Measurements from ENCODE around the gene CEP76.

Gene CEP76

DNA sequence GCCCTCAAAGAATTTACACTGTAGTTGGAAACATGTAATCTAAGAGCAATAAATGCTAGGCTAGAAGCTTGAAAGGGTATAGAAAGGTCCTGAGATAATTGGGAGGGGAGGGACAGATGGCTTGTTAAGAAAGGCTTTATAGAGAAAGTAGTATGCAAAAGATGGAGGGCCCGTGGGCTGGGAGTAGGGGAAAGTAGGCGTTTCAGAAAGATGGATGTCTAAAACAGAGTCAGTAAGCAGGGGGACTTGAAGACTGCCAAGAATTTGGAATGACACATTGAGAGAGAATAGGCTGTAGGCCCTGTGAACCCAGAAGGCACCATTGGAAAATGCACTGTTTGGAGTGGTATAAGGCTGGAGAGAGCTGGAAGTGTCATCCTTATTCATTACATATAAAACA is 1.1 kb upstream of the CEP76 start:
- no peak for DNase-seq (ENCODE audit: low read depth)

DNA sequence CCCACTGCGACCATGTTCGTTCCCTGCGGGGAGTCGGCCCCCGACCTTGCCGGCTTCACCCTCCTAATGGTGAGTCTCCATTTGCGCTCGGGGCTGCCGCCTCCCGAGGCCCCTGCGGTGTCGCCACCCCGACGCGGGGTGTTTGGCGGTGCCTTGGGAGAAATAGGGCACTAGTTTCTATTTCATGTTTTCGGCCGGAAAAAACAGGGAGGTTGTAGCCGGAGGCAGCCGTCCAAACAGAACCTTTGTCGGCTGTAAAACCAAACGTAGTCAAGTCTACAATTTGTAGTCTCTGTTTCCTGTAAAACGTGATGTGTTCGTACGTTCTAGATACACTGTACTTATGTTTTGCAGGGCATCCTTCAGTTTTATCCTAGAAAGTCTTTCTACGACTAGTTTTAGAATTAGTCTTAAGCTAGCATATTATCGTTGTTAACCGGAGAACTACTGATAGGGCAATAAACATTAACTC is 609 bp upstream of the CEP76 start:
- no peak for DNase-seq (ENCODE audit: low read depth)

DNA sequence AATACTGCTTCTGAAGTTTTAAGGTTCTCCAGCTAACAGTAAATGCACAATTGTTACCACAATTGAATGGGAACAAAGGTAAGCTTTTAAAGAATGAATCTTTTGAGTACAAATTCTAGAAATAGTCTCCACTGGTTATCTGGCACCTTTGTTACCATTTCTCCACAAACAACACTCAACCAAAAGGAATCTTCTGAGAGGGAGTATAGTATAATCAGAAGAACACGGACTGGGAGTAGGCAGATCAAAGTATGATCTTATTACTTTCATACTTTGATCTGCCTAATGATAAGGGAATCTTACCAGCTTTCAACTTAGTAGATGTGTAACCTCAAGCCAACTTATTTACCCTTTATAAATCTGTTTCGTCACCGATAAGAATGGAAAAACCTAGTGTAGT is 1.4 kb downstream of the CEP76 start:
- DNase-seq (ENCODE audit: low read depth): no peak

DNA sequence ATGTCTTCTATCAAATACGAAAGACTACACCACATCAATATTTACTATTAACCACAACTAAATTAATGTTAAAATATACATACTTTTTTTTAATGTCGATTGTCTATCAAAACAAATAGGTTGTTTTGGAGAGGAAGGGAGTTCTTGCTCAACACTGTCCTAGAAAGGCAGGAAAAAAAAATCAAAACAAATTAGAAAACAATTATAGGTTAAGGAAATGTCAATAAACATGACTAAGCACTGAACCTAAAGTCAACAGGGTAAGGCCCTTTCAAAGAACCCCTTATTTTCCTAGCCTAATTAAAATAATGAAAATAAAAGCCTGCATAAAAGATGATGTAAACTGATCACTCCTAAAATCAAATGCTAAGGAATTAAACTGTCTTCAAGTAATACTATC is 2.8 kb downstream of the CEP76 start:
- no peak for DNase-seq (ENCODE audit: low read depth)

DNA sequence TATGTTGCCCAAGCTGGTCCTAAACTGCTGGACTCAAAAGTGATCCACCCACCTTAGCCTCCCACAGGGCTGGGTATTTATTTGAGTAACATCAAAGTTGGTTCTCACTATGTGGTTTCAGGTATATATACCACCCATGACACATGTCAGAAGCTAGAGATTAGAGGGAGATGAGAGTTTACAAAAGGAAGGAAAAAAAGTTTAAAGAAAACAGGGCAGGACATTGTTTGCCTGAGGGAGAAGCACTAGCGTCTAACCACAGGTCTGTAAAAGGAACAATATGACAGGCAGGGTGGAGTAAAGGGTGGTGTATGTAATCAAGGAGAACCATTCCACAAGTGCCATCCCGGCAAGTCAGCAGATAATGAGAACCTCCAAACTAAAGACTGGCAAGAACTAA is 8.5 kb downstream of the CEP76 start:
- DNase-seq (ENCODE audit: low read depth): no peak

DNA sequence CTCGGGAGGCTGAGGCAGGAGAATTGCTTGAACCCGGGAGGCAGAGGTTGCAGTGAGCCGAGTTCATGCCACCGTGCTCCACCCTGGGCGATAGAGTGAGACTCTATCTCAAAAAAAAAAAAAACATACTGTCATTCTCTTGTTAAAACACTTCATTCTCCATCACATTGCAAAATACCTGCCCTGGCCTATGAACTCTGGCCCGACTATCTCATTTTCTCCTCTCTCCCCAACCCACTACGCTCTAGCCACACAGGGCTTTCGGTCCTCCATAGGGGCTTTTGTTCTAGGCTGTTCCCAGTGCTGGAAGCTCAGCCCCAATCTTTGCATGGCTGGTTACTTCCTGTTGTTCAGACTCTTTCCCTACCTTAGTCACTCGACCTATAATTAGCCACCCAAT is 10.3 kb downstream of the CEP76 start:
- no peak for DNase-seq (ENCODE audit: low read depth)

DNA sequence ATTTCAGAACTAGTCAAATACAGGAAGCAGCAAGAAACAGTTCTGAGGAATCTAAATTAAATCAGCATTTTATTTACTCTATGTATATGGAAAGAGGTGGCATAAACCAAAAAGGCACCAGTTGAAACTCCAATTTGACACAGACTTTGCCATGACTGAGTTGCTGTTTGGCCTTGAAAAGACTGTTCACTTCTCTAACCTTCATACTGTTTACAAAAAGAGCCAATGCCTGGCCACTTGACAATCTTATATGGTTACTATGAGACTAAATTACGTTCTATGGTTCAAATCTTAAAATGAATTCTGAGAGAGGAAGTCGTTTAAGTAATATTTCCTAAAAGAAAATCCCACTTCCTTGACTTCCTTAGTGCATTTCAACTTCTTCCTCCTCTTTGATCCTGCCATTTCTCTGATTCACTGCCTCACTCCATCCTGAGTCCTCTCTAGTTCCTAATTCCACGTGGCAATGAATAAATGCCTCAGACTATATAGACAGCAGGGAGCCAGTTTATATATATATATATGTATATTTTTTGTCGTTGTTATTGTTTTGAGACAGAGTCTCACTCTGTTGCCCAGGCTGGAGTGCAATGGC is 13.2 kb downstream of the CEP76 start:
- no peak for DNase-seq (ENCODE audit: low read depth)

DNA sequence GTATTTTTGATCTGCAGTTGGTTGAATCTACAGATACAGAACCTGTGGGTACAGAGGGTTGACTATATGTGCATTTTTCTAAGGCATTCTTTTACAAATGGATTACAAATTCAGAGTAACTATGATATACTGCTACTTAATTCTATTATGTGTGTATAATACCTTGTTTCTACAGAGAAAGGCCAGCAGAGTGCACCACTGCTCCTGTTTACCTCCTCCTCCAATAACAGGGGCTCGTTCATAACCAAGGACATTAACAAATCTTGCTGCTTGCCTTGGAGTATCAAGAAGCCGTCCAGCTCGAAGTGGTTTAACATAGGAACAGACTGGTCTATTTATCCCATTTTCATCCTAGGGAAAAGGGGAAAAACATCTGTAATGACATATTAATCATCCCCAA is 16.4 kb downstream of the CEP76 start:
- no peak for DNase-seq (ENCODE audit: low read depth)

DNA sequence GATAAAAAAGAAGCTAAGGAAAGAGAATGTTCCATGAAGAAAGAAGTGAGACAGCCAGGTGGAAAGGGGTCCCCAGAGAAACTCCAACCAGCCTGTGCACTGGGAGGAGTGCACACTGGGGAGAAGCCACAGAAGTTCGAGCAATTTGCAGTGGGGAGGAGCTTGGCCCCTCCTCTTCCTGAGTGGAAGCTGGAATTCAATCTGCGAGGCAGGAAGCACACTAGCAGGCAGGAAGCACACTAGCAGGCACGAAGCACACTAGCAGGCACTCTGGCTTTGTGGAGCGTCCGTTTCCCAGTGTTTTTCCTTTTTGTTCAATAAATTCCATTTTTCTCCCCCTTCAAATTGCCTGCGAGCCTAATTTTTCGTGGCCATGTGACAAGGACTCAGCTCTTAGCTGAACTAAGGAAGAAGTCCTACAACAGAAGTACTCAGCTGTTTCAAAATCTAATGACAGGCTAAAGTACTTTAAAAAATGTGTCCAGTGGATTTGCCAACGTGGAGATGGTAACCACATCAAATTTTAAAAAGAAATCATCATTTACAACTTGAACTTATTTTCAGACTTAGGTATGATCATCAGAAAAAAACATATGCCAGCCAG is 23.2 kb downstream of the CEP76 start:
- no peak for DNase-seq (ENCODE audit: low read depth)

DNA sequence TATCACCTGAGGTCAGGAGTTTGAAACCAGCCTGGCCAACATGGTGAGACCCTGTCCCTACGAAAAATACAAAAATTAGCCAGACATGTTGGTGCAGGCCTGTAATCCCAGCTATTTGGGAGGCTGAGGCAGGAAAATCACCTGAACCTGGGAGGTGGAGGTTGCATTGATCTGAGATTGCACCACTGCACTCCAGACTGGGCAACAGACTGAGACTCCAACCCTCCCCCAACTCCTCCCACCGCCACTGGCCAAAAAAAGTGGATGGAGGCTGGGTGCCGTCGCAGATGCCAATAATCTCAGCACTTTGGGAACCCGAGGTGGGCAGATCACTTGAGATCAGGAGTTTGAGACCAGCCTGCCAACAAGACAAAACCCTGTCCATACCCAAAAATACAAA is 34.5 kb downstream of the CEP76 start:
- no peak for DNase-seq (ENCODE audit: low read depth)

DNA sequence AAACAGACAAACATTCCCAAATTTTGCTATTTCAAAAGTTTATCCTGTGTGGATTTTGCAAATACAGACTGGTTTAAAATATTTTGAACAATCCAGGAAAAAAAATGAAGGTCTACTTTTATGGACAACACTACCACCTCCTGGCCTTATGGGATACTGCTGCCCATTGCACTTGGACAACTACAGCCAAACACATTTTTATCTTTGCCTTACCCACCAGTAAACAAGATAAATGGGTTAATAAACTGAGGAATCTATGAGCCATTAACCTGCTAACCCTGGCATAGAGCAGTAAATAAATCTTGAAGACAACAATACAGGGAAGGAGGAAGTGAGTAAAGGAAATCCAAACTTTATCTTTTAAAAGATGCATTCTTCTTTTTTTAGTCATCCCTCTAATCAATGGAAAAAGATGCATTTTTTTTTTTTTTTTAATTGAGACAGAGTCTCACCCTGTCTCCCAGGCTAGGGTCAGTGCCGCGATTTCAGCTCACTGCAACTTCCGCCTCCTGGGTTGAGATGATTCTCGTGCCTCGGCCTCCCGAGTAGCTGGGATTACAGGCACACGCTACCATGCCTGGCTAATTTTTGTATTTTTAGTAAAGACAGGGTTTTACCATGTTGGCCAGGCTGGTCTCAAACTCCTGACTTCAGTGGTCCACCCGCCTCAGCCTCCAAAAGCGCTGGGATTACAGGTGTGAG is 42.5 kb downstream of the CEP76 start:
- no peak for DNase-seq (ENCODE audit: low read depth)

DNA sequence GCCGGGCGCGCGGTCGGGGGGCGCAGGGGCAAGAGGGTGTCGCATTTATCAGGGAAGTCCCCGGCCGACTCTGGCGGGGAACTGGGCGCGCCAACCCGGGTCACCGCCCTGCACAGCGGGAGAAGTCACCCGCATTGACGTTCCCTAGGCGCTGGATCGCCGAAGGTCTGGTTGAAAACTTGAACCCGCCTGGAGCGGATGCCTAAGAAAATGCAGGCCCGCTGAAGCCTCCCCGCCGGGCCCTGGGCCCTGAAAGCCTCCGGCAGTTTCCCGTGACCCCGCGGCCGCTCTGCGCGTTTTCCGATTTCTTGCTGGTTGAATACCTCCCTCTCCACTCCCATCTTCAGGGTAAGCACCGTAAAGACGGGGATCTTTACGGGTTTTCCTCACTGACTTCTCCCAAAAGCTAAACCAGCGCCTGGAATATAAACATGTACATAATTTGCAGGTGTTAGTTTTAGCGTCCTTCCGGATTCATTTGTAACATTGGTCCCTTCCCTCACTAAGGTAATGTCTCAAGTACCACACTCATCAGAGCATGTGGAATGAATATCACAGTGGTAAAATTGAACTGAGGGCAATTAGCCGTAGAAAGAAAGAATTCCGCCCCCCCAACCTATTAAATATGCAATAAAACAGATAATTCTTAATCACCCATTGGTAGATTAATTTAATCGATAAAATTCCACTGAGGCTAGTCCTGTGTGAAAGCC is 43.9 kb downstream of the CEP76 start:
- DNase-seq (ENCODE audit: low read depth): no peak

DNA sequence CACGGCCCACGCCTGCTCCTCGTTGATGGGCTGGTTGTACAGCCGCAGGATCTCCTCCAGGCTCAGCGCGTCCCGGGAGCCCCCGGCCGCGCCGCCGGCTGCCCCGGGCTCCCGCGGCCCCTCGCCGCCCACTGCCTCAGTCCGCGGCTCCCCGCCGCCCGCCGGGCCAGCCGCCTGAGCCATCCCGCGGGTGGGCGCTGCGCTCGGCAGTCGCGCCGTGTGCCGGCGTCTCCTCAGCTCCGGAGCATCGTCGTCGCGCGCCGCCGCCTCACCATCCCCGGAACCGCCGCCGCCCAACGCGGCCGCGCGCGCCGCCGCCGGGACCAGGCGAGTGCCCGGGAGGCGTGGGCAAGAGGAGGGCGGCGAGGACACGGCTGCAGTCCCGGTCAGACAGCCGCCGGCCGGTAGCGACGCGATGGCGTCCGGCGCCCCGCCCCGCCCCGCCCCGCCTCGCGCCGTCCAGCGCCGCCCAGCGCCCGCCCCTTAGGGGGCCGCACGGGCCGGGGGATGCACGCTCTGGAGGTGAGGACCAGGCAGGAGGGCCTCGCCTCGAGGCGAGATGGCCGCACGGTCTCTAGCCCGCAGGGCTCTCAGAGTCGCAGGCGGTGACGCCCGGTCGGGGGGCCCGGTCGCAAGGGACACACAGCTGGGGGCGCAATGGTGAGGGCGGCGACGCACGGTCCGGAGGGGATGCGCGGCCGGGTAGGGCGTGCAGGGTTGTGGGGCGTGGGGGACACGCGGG is 44.7 kb downstream of the CEP76 start, which contains the start of gene SPIRE1:
Gene SPIRE1 (minus strand): TSS at position 424 of the 742 bp plus-strand sequence. CDS start 241 bp downstream, at position 183.
- no peak for DNase-seq (ENCODE audit: low read depth)

DNA sequence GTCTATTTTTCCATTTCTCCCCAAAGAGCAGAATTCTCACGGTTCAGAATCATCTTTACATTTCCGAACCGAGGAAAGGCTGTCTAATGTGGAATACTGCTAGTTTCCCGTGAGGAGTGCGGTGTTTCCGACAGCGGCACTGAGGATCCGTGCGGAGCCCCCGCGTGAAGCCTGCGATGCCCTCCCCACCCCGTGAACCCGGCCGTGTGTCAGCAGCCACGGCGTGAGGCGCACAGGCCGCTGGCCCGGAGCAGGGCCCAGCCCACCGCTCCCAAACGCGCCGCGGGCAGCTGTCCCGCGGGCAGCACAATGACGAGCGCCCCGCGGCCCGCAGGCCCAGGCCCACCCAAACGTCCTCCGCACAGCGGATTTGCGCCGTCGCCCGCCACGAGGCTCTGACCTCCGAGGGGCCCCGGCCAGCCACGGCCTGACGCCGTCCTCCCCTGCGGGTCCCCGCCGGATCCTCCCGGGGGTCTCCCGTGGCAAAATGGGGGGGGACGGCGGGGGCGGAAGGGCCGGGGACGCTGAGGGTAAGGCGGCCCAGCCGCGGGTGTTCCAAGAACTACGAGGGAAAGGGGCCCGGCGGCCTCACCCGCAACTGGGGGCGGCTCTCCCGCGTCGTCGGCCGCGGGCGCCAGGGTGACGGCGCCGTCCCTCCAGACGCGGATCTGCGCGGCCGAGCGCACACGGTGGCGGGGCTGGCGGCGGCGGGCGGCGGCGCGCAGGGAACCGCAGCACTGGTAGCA is 45.4 kb downstream of the CEP76 start:
- DNase-seq (ENCODE audit: low read depth): no peak

DNA sequence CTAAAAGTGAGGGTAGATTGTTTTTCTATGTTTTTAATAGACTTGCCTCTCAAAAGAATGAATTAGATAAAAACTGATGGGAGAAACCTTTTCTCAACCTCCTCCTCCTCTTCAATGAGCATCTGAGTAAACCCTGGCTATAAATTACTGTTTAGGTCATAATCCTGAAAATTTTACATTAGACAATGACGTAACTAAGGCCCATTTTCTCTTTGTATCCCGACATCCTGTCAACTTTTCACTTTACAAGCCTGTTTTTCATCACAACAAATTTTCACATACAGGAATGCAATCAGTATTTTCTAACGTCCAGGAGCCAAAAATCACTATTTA is 46.0 kb downstream of the CEP76 start:
- DNase-seq (ENCODE audit: low read depth): no peak

DNA sequence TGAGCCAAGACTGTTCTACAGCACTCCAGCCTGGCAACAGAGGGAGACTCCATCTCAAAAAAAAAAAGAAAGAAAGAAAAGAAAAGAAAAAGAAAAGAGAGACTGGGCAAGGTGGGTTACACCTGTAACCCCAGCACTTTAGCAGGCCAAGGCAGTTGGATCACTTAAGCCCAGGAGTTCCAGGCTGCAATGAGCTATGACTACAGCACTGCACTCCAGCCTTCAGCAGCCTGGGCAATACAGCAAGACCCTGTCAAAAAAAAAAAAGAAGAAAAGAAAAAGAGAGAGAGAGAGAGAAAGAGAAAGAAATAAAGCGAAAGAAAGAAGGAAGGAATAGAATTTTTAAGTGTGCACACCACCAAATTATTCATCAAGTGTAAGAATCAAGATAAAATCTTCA is 47.6 kb downstream of the CEP76 start:
- DNase-seq (ENCODE audit: low read depth): no peak

DNA sequence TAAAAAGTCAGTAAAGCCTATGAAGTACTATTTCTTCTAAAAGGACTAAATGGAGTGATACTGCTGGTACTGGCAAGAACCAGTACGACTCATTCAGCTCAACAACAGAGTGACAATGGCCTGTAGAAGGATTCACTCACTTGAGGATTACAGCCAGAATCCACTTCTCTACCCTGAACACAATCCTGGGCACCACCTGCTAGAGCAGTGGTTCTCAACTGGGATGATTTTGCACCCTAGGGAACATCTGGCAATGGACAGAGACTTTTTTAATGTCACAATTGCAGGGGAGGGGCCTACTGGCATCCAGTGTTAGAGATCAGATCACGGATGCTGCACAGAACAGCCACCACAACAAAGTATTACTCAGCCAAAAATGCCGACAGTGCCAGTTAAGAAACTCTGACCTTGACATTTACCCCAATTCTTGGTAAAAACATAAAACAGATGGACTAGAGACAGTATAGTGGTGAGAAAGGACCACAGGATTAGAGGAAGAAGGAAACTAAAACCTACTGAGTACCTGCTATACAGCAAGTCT is 49.6 kb downstream of the CEP76 start:
- DNase-seq (ENCODE audit: low read depth): no peak

DNA sequence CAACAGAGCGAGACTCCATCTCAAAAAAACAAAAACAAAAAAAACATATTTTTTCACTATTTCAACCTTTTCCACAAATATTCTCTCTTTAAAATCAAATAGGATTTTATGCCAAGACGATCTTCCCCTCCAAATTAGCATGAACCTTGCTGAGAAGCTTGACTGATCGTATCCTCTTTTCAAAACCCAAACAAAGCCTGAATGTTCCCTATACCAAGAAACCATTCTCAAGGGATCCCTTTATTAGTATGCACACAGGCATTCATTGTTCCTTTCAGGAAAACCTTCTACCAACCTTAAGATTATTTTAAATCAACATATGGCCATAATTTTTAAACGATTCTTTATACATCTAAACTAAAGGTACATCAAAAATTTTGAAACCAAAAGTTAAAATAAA is 50.9 kb downstream of the CEP76 start:
- no peak for DNase-seq (ENCODE audit: low read depth)

DNA sequence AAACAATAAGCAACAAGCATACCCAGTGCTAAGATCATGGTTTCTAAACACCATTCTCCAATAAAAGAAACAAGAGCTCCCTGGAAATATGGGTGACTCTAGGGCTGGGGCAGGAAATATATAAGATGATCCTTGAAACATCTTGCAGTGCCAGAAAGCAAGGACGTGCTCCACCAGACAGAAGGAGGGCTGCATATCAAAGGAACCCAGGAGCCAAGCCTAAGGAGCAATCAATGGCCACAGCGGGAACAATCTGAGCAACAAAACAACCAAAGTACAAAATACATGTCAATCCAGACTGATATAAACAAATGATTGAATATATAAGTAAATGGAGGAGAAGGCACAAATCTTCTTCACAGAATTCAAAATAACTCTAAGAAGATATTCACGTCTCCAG is 54.8 kb downstream of the CEP76 start:
- no peak for DNase-seq (ENCODE audit: low read depth)

DNA sequence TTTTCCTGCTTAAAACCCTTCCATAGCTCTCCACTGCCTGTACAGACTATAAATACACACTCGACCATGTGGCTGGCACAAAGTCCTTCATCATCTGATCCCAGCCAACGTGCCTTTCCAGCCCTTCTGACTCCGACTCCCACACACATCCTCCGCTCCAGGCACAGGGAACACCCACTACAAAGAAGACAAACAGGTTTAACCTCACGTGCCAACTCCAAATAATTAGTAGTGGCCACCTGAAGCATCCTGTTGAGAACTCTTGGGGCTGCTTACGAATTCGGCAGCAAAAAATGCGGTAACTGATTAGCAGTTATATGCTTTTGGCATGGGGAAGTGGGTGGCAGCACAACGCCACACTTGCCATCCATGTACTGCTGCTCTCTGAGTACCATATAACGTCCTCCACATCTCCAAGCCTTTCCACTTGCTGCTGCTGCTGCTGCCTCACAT is 56.7 kb downstream of the CEP76 start:
- DNase-seq (ENCODE audit: low read depth): no peak

DNA sequence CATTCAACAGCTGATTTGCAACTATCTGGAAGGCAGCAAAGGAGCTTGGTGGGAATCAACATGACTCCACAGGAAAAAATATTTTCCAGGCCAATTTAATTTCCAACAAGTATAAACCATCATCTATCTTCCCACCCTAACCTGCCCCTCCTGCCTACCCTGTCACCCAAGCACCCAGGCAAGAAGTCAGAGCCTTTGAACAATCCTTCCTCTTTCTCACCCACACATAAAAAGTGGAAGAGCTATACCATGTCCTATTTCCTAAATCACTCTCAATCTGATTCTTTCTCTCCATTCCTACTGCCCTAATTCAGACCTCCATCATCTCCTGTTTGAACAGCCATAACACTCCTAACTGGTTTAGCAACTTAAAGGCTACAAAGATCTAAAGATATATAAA is 57.3 kb downstream of the CEP76 start:
- DNase-seq (ENCODE audit: low read depth): no peak
